HG02759 (cell line): ENCODE results near the gene PRLH.
"Not testable (repeated sequence)": the region's sequence is repeated elsewhere in the genome, so short reads cannot be mapped to it uniquely, and the experiment has no call there.

ENCODE experiments used
- ATAC-seq: cut with Tn5 transposase; IDR thresholded peaks from one replicate; pipeline ENCODE4 v1.9.1; 2021; ENCODE audit warnings: mild to moderate bottlenecking, moderate library complexity; ENCODE audit not compliant: unreplicated experiment

Gene PRLH

DNA sequence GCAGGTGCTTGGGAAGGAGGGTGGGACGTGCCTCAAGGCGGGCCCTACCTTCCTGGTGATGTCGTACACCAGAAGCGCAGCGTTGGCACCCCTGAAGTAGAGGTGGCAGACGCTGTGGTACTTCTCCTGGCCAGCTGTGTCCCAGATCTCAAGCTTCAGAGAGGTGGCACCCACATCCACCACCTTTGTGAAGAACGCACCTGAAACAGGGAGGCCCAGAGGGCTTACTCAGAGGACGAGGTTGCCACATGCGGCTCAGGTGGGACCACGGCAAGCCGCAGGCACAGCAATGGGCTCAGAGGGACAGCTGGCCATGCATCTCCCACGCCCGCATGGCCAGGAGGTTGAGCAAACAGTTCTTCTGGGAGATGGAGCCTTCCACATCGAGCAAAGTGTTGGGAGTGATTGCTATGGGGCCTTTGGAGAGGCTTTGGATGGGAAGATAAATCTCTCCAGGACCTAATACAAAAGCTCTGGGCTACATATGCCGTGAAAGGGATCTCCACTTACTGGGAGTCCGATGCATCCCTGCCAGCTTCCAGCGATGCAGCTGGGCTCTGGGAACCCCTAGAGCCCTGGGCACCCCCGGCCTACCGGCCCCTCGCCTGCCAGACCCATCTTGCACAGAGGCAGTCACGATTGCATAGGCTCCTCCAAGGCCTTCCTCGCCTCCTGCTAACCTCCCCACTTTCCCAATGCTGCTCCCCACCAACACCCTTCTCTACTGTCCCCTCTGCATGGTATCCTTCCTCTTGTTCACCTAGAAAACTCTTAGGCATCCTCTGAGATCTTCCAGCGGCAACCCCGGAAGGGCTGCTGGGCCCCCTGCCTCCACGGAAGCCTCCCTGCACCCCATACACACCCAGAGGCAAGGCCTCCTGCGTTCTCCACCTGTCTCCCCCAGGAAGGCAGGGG is 11.8 kb downstream of the PRLH start:
- no peak for ATAC-seq

DNA sequence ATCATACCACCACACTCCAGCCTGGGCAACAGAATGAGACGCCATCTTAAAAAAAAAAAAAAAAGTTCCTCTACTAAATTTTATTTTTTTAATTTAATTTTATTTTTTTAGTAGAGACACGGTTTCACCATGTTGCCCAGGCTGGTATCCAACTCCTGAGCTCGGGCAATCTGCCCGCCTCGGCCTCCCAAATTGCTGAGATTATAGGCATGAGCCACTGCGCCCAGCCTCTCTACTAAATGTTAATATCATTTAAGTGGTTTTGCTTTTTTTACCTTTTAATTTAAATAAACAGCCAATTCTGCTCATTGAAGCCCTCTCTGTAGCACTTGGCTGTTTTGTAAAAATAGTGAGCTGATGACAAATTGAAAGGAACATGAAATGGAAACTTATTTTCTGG is 15.0 kb downstream of the PRLH start:
- no peak for ATAC-seq

- no peak for ATAC-seq
These were observed 15.7 kb downstream of the PRLH start for GRCh38 chr2:237581751-237582746.

DNA sequence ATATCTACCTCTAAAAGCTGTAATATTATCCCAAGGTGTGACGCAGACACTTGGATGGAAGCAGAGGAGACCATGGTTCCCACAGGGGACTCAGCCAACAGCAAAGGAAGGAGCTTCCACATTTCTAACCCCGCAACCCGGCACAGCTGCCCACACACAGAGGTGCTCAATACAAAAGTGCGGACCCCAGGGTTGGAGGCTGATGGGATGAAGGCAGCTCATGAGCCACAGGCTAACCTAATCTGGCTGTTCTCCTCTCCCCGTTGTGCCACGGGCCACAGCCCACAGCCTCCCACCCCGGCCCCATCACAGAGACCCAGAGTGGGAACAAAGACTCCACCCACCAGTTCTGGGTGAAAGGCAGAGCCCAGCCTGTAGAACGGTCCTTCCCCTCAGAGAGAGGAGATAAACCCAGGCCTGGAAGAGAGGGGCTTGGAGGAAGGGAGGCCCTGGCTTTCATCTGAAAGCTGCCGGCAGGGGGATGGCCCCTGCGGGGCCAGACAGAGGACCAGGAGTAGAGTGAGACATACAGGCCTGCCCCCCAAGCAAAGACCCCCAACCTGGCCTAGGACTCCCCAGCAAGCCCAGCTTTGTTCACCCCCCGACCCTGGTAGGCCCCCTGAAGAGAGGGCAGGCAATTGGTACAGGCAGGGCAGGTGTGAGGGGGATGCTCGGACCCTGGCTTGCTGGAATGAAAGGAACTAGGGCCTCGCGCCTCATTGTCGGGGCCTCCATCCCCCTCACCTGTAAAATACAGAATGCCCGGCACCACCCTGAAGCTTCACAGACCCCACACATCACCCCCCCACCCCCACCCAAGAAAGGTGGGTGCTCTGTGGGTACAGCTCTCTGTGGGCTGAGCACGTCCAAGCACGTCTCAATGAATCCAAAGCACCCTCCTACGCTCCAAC is 17.3 kb downstream of the PRLH start:
- no peak for ATAC-seq

DNA sequence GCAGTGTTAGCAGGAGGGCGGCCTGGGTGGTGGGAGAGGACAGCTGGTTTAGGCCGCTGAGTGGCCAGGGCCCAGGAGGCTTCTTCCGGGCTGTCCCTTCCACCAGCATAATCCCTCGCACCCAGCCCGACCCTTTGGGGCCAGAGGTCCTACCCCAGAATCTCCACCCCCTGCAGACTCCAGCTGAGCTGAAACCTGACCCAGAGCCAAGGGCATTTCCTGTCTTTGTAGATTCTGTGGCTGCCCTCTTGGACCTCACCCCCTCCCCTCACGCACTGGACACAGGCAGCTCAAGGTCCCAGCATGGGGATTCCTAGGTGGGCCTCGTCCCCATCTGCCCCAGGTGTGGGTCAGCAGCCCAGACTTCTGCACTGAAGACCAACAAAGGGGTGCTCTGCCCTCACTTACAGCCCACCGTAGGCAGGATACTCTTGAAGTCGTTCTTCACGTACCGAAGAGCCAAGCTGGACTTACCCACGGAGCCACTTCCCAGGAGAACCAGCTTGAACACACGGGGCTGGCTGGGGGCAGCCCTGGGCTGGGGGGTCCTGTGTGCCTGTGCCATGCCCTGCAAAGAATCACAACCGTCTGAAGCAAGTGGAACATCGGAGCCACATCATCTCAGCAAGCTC is 19.3 kb downstream of the PRLH start:
- no peak for ATAC-seq

DNA sequence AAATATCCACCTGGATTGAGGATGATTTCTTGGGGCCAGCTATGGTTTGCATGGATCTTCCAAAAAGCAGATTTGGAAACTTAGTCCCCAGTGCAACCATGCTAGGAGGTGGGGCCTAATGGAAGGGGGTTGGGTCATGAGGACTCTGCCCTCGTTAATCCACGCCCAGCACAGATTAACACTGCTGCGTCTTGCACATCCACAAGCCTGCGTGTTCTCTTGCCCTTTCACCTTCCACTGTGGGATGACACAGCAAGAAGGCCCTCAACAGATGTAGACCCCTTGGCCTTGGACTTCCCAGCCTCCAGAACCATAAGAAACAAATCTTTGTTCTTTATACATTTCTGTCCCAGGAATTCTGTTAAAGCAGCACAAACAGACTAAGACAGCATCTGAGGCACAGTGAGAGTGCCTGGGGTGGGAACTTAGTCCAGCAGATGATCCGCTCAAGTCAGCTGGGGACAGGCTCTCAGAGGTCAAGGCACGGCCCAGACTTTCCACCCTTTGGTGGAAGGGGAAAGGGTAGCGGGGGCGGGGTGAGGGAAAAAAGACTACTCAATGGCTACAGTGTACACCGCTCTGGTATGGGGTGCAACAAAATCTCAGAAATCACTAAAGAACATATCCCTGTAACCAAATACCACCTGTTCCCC is 21.8 kb downstream of the PRLH start:
- ATAC-seq: no peak

DNA sequence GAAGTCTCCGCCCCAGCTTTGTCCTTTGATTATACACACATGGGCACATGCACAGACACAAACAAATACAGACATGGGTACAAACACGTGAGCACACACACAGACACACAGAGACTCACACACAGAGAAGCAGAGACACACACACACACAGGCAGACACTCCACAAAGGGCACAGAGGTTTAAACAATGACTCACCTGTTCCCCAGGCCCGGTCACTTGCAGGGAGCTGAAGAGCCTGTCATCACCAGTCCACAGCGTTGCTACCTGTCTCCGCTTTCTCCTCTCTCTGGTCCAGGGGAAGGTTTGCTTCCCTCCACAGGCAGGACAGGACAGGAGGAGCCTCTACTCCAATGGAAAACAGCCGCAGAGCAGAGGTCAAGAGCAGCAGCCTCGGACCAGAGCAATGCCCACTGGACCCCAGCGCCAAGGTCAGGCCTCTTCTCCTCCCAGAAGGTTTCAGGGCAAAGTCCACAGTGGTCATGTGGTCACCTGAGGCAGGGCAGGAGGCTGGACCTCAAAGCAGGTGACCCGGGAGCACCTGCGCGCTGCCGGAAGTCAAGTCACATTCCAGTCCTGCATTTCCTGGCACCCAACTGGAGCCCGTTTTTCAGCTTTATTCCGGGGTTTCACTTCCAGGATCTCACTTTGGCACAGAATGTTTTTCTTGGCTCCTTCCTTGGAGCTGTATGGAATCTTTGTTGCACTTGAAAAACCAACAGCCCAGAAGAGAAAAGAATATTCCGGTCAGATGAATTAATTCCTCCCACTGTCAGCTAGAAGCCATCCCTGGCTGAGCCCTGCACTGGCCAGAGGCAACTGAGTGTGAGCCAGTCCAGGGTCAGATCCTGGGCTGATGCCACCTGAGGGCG is 24.1 kb downstream of the PRLH start, which contains the start of gene RAB17:
TSS of gene RAB17 (minus strand) at position 463 of the 869 bp plus-strand sequence. CDS start 4,580 bp downstream, outside the sequence.
- ATAC-seq: no peak

DNA sequence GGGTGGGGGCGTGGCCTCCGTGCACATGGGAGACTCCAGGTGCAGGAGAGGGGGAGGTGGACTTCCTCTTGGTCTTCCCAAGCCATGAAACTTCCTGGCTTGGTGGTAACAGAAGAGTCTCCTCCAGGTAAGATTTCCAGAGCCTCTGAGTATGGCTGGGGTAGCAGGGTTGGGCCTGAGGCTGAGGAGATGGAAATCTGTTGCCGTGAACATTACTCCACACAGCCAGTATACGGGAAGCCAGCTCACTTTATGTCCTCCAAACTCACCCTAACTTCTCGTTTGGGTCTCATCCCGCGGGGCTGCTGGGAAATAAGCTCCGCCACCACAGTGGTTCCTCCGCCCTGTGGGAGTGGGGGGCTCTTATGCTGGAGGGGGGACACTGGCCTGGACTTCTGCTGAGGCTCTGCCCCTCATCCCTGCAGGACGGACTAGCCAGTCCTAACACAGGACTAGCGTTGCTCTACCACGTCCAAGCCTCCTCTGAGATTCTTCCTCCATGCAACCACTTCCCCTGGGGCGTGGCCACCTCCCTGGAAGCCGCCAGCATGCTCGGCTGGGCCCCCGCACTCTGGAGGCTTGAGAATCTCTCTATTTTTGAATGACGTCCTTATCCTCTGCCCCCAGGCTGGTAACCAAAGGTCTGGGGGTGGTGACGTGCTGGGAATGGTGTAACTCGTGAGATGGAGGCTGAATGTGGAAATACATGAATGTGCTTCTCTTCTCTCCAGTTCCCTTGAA is 24.9 kb downstream of the PRLH start:
- ATAC-seq: no peak

DNA sequence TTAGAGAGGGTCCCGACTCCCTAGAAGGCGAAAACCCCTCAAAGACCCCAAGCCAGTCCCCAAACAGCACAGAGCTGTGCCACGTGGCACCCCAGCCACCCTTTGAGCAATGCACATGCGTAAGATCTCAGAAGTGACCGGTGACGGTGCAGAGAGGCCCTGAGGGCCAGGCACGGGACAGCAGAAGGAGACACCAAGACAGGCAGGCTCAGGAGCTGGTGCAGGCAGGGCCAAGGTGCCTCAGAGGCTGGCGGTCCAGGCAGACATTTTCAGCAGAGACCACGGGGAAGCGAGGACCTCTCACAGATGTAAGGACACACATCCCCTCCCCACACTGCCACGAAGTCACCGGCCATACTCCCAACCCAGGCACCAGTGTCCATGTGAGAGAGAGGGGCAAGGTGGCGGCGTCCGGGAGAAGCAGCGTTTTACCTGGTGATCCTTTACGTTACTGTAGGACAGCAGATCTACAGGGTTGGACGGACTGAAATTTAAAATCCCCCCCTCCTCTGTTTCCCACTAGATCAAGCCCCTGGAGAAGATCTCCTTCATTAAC is 26.1 kb downstream of the PRLH start:
- ATAC-seq: no peak

GRCh38 chr2:237593036-237593435 is 26.7 kb downstream of the PRLH start:
- no peak for ATAC-seq

DNA sequence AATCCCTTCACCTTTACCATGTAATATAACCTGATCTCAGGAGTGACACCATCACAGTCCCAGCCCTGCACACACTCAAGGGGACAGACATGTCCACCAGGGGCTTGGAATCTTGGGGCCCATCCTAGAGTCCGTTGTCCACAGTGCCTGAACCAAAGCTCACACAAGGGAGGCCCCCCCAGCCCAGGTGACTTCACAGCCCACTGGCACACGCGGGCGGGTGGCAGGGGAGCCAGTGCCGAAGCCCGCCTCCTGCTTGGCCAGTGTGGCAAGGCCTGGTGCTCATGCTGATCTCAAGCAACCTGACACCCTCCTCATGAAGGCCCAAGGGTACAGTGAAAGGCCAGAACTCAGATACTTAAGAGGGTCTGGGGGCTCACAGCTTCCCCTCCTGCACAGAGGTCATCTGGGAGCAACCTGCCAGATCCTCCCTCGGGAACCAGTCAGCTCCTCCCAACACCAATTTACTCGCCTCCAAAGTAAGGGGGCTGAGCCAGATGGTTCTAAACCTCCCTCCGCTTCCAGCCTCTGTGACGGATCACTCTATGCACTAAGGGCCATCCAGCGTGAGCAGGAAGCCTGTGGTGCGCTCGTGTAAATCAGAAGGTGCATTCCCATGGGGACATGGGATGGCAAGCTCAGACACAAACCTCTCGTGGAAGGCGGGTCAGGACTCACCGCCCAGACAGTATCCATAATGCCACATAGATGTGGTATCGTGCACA is 27.4 kb downstream of the PRLH start:
- ATAC-seq: no peak

GRCh38 chr2:237594514-237594871 is 28.1 kb downstream of the PRLH start:
- ATAC-seq: no peak

- not testable (repeated sequence) for ATAC-seq
These were observed 29.6 kb downstream of the PRLH start for GRCh38 chr2:237595829-237596519.

GRCh38 chr2:237596520-237597195 is 30.3 kb downstream of the PRLH start:
- no peak for ATAC-seq

- no peak for ATAC-seq
These were observed 31.1 kb downstream of the PRLH start for GRCh38 chr2:237597196-237598145.
